Suprapubic skin (tissue), 4 donors: Measurements from ENCODE around the gene PLP2. TPM values are rescaled to one million over a fixed set of nuclear protein-coding genes. Genes with fewer than 3 reads are reported as not detected.

Source experiments
- DNase-seq, 2 donors: peaks; one replicate each; pipeline ENCODE4 v3.0.0-alpha.2; 2019; ENCODE audit warnings: low spot score in 2 of 2
- H3K27ac ChIP-seq: fragments of 200-600 bp; sonication (generic); one replicate; pipeline ENCODE4 v1.5.1; 2019
- H3K27me3 ChIP-seq: fragments of 200-600 bp; sonication (generic); one replicate; pipeline ENCODE4 v1.5.1; 2019
- H3K36me3 ChIP-seq: fragments of 200-600 bp; sonication (generic); one replicate; pipeline ENCODE4 v1.5.1; 2019
- H3K4me1 ChIP-seq: fragments of 200-600 bp; sonication (generic); one replicate; pipeline ENCODE4 v1.5.1; 2019
- H3K4me3 ChIP-seq: fragments of 200-600 bp; sonication (generic); one replicate; pipeline ENCODE4 v1.5.1; 2019; ENCODE audit warnings: mild to moderate bottlenecking
- H3K9me3 ChIP-seq: fragments of 200-600 bp; sonication (generic); one replicate; pipeline ENCODE4 v1.5.1; 2019
- CTCF ChIP-seq, 2 donors: fragments of 200-600 bp in 1 of 2; fragments of 450-650 bp in 1 of 2; sonication (generic) in 1 of 2; IDR thresholded peaks; one replicate each; pipeline ENCODE4 v1.5.1; 2016 to 2019; ENCODE audit warnings: antibody characterized with exemption in 2 of 2, mild to moderate bottlenecking in 1 of 2, moderate library complexity in 1 of 2
- EP300 ChIP-seq: sonication (generic); formaldehyde crosslinking; IDR thresholded peaks from one replicate; pipeline ENCODE4 v1.6.1; 2017; ENCODE audit warnings: antibody characterized with exemption
- POLR2A ChIP-seq, 2 donors: fragments of 450-650 bp; IDR thresholded peaks; one replicate each; pipeline ENCODE4 v1.6.1; 2017; ENCODE audit warnings: antibody characterized with exemption in 2 of 2, mild to moderate bottlenecking in 2 of 2, moderate library complexity in 2 of 2
- POLR2AphosphoS5 ChIP-seq, 3 donors: sonication (generic); formaldehyde crosslinking; IDR thresholded peaks; one replicate each; pipeline ENCODE4 v1.6.1; 2017; ENCODE audit warnings: antibody characterized with exemption in 3 of 3
- WGBS: methylation state at CpG from one replicate; pipeline ENCODE4 v1.1.5; 2018; 5-methylcytosine and 5-hydroxymethylcytosine counted together
- total RNA-seq, 4 donors: library from RNA; depleted of rRNA; stranded (reverse); fragments of >200 nt; gene quantifications; one replicate each; pipeline ENCODE4 v1.1.0, GENCODE V29; 2016

Gene PLP2
- total RNA-seq, 4 donors from 2014 or later, result 159 to 250 (median 205) TPM

- WGBS, result 83% methylated on average over 1 of the region's 1 CpG
These were observed 18.2 kb upstream of the PLP2 start for GRCh38 chrX:49153467-49153866.

GRCh38 chrX:49155243-49155899 is 16.3 kb upstream of the PLP2 start:
- H3K4me3 ChIP-seq, result peak overlapping the region; percentile 52
- no peak for TF ChIP-seq POLR2A (IDR thresholded peaks at IDR 0.05)
- TF ChIP-seq POLR2AphosphoS5 (IDR thresholded peaks at IDR 0.05), result no peak
- TF ChIP-seq CTCF (IDR thresholded peaks at IDR 0.05), result no peak
- TF ChIP-seq EP300, result no peak
- 46% methylated on average over 18 of the region's 18 CpGs for WGBS

More at GRCh38 chrX:49153467-49153866, 18.2 kb upstream of the PLP2 start:
- H3K4me1 ChIP-seq, result no peaks in the 10 kb centered on the region
- H3K4me3 ChIP-seq, result no peak overlapping the region
- no peak for DNase-seq
- H3K27me3 ChIP-seq, result no peaks in the 10 kb centered on the region
- no peak for TF ChIP-seq POLR2A (IDR thresholded peaks at IDR 0.05)
- TF ChIP-seq CTCF (IDR thresholded peaks at IDR 0.05), result no peak
- no peak for TF ChIP-seq EP300
- no peak for TF ChIP-seq POLR2AphosphoS5 (IDR thresholded peaks at IDR 0.05)
- no peak overlapping the region for H3K27ac ChIP-seq
- no peaks in the 10 kb centered on the region for H3K9me3 ChIP-seq
- no peaks in the 10 kb centered on the region for H3K36me3 ChIP-seq

GRCh38 chrX:49155900-49156837 is 15.5 kb upstream of the PLP2 start:
- no peaks in the 10 kb centered on the region for H3K36me3 ChIP-seq
- no peaks in the 10 kb centered on the region for H3K4me1 ChIP-seq
- peak overlapping the region; percentile 52 for H3K4me3 ChIP-seq
- peak overlapping the region; percentile 94 for H3K27ac ChIP-seq
- peak; percentile 90 to 92 for DNase-seq
- no peaks in the 10 kb centered on the region for H3K9me3 ChIP-seq
- H3K27me3 ChIP-seq, result no peaks in the 10 kb centered on the region
- TF ChIP-seq EP300 (no peak), POLR2AphosphoS5 (IDR thresholded peaks at IDR 0.05) (no peak), POLR2A (IDR thresholded peaks at IDR 0.05) (peak in 1 of 2 donors; percentile 25), CTCF (IDR thresholded peaks at IDR 0.05) (peak; percentile 24 to 80)
- 37% methylated on average over 59 of the region's 65 CpGs for WGBS

More at GRCh38 chrX:49155243-49155899, 16.3 kb upstream of the PLP2 start:
- no peaks in the 10 kb centered on the region for H3K36me3 ChIP-seq
- peak overlapping the region; percentile 94 for H3K27ac ChIP-seq
- no peak for DNase-seq
- no peaks in the 10 kb centered on the region for H3K9me3 ChIP-seq
- no peaks in the 10 kb centered on the region for H3K27me3 ChIP-seq
- H3K4me1 ChIP-seq, result no peaks in the 10 kb centered on the region

GRCh38 chrX:49157194-49157593 is 14.5 kb upstream of the PLP2 start:
- 76% methylated on average over 20 of the region's 25 CpGs for WGBS
- Histone ChIP-seq H3K4me3 (no peak overlapping the region), H3K36me3 (no peaks in the 10 kb centered on the region), H3K27ac (no peak overlapping the region), H3K9me3 (no peaks in the 10 kb centered on the region), H3K27me3 (no peaks in the 10 kb centered on the region), H3K4me1 (no peaks in the 10 kb centered on the region)
- TF ChIP-seq POLR2AphosphoS5 (IDR thresholded peaks at IDR 0.05) (no peak), EP300 (no peak), CTCF (IDR thresholded peaks at IDR 0.05) (no peak)
- DNase-seq, result no peak

- Histone ChIP-seq H3K9me3 (no peaks in the 10 kb centered on the region), H3K4me1 (peaks cover 19% of the 10 kb centered on the region), H3K36me3 (no peaks in the 10 kb centered on the region), H3K27me3 (no peaks in the 10 kb centered on the region), H3K27ac (no peak overlapping the region), H3K4me3 (no peak overlapping the region)
- DNase-seq, result no peak
- TF ChIP-seq POLR2A (IDR thresholded peaks at IDR 0.05) (no peak), CTCF (IDR thresholded peaks at IDR 0.05) (no peak), POLR2AphosphoS5 (IDR thresholded peaks at IDR 0.05) (no peak), EP300 (no peak)
- 92% methylated on average over 2 of the region's 2 CpGs for WGBS
These were observed 10.8 kb upstream of the PLP2 start for GRCh38 chrX:49160908-49161307.
